CD14-positive monocyte (primary cell): ENCODE data around the gene SLC66A2. TPM values are rescaled to one million over a fixed set of nuclear protein-coding genes. Genes with fewer than 3 reads are reported as not detected.

ENCODE experiments used
- DNase-seq, 3 donors: peaks; one replicate each; pipeline ENCODE4 v3.0.0-alpha.2; 2011 to 2022
- H2AFZ ChIP-seq: 2 replicates; pipeline ENCODE4 v1.6.0; 2012; ENCODE audit warnings: mild to moderate bottlenecking, low read depth, low read length, inconsistent platforms; ENCODE audit not compliant: insufficient read depth, poor library complexity, severe bottlenecking
- H3K27ac ChIP-seq, 2 donors: 1 replicate in 1 of 2; 2 replicates in 1 of 2; pipeline ENCODE4 v1.5.1; 2012 to 2013; ENCODE audit warnings: low read length in 2 of 2, control low read depth in 1 of 2, inconsistent platforms in 1 of 2, low read depth in 1 of 2, mild to moderate bottlenecking in 1 of 2
- H3K27me3 ChIP-seq, 2 donors: one replicate each; pipeline versions ENCODE4 v1.6.0 to v1.6.1; 2011 to 2013; ENCODE audit warnings: low read length in 2 of 2; ENCODE audit not compliant: control insufficient read depth in 2 of 2, insufficient read depth in 2 of 2
- H3K36me3 ChIP-seq, 2 donors: replicated peaks in 1 of 2; 1 replicate in 1 of 2; 2 replicates in 1 of 2; pipeline versions ENCODE4 v1.5.1 to v1.6.1; 2012 to 2013; ENCODE audit warnings: low read length in 2 of 2, control low read depth in 1 of 2, inconsistent platforms in 1 of 2, mild to moderate bottlenecking in 1 of 2; ENCODE audit not compliant: insufficient read depth in 2 of 2, control insufficient read depth in 1 of 2
- H3K4me1 ChIP-seq, 2 donors: 1 replicate in 1 of 2; 2 replicates in 1 of 2; pipeline versions ENCODE4 v1.5.1 to v1.6.1; 2012 to 2013; ENCODE audit warnings: low read length in 2 of 2, control low read depth in 1 of 2, inconsistent platforms in 1 of 2, mild to moderate bottlenecking in 1 of 2, moderate library complexity in 1 of 2; ENCODE audit not compliant: insufficient read depth in 2 of 2, control insufficient read depth in 1 of 2
- H3K4me2 ChIP-seq: replicated peaks from 2 replicates; pipeline ENCODE3; 2012; ENCODE audit warnings: low read length, moderate library complexity, mild to moderate bottlenecking; ENCODE audit not compliant: poor library complexity, severe bottlenecking; ENCODE audit errors: extremely low read depth
- H3K4me3 ChIP-seq, 3 experiments: fragments of 200-600 bp in 1 of 3; sonication (generic) in 1 of 3; replicated peaks in 1 of 3; 1 replicate in 2 of 3; 2 replicates in 1 of 3; pipeline ENCODE4 v1.5.1; 2011 to 2013; ENCODE audit warnings: low read length in 3 of 3, mild to moderate bottlenecking in 3 of 3, control low read depth in 2 of 3, low read depth in 2 of 3, inconsistent platforms in 1 of 3, moderate library complexity in 1 of 3
- H3K79me2 ChIP-seq: 2 replicates; pipeline ENCODE4 v1.6.0; 2012; ENCODE audit warnings: mild to moderate bottlenecking, control low read depth, inconsistent platforms, low read length, moderate library complexity; ENCODE audit not compliant: insufficient read depth
- H3K9ac ChIP-seq: 2 replicates; pipeline ENCODE4 v1.6.0; 2017; ENCODE audit warnings: low read length, mild to moderate bottlenecking; ENCODE audit not compliant: insufficient read depth, poor library complexity, severe bottlenecking
- H3K9me3 ChIP-seq, 2 donors: replicated peaks in 1 of 2; 1 replicate in 1 of 2; 2 replicates in 1 of 2; pipeline versions ENCODE4 v1.5.1 to v1.6.1; 2012 to 2013; ENCODE audit warnings: low read length in 2 of 2, control low read depth in 1 of 2; ENCODE audit not compliant: control insufficient read depth in 1 of 2, insufficient read depth in 1 of 2
- H4K20me1 ChIP-seq: 2 replicates; pipeline ENCODE4 v1.6.0; 2012; ENCODE audit warnings: mild to moderate bottlenecking, low read length, control low read depth, moderate library complexity; ENCODE audit not compliant: insufficient read depth
- H3K27ac Mint-ChIP-seq, 7 donors: one replicate each; pipeline ENCODE4 v1.8.0; 2020; ENCODE audit warnings: mild to moderate bottlenecking in 7 of 7, mixed read lengths in 7 of 7, moderate library complexity in 6 of 7, inconsistent platforms in 2 of 7
- H3K27me3 Mint-ChIP-seq, 3 donors: one replicate each; pipeline ENCODE4 v1.8.0; 2021 to 2022; ENCODE audit warnings: low read depth in 3 of 3, mild to moderate bottlenecking in 3 of 3, mixed read lengths in 3 of 3, moderate library complexity in 3 of 3, inconsistent platforms in 1 of 3
- H3K36me3 Mint-ChIP-seq, 2 donors: one replicate each; pipeline ENCODE4 v1.8.0; 2020; ENCODE audit warnings: mixed read lengths in 2 of 2, inconsistent platforms in 1 of 2, mild to moderate bottlenecking in 1 of 2
- H3K4me1 Mint-ChIP-seq: one replicate; pipeline ENCODE4 v1.8.0; 2020; ENCODE audit warnings: mild to moderate bottlenecking, mixed read lengths
- H3K4me3 Mint-ChIP-seq, 2 donors: one replicate each; pipeline ENCODE4 v1.8.0; 2020; ENCODE audit warnings: mild to moderate bottlenecking in 2 of 2, mixed read lengths in 2 of 2, moderate library complexity in 1 of 2
- H3K9me3 Mint-ChIP-seq, 7 donors: one replicate each; pipeline ENCODE4 v1.8.0; 2020 to 2022; ENCODE audit warnings: mixed read lengths in 7 of 7, mild to moderate bottlenecking in 6 of 7, moderate library complexity in 6 of 7, inconsistent platforms in 2 of 7
- WGBS: methylation state at CpG from one replicate; pipeline ENCODE4 v1.1.5; 2013; ENCODE audit warnings: missing lambda C conversion rate; ENCODE audit not compliant: insufficient coverage; 5-methylcytosine and 5-hydroxymethylcytosine counted together
- intact Hi-C, 2 donors: fragments of 100-400 bp; cut with micrococcal nuclease; formaldehyde crosslinking; loops; one replicate each; pipeline versions ENCODE4 v1.15.0 to v1.15.1; 2023
- polyA plus RNA-seq, 3 donors: library from polyadenylated mRNA; depleted of rRNA in 1 of 3; unstranded in 2 of 3; stranded (reverse) in 1 of 3; fragments of 300-500 nt in 2 of 3; fragments of >200 nt in 1 of 3; fragmentation: Illumina TruSeq in 2 of 3; gene quantifications; 1 replicate in 2 of 3; 2 replicates in 1 of 3; pipeline ENCODE4 v1.2.3, GENCODE V29; 2012 to 2021
- TF ChIP-seq, protein P1 (sequence below): fragments of 200-600 bp; IDR thresholded peaks from one replicate; pipeline ENCODE4 v1.8.0; 2022; ENCODE audit warnings: antibody characterized with exemption, mild to moderate bottlenecking

Gene SLC66A2
- polyA plus RNA-seq, 3 donors: 26.8 to 42.6 (median 33.8) TPM

DNA sequence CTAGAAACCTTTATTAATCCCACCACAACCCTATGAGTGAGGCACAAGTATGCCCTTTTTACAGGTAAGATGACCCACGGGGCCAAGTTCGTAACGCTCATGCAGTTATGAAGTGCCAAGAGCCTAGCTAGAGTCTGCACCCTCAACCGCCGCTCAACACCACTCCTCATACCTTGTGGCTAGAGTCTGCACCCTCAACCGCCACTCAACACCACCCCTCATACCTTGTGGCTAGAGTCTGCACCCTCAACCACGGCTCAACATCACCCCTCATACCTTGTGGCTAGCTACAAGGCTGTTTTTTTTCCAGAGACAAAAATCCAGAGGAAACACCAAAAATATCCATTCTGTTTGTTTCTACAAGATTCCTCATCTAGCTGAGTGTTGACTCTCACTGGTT, 32.3 kb upstream of the SLC66A2 start:
- Mint-ChIP-seq H3K4me1 (peaks cover 38% of the 10 kb centered on the region), H3K36me3 (peaks cover 28 to 37% of the 10 kb centered on the region in 2 donors), H3K9me3 (no peaks in the 10 kb centered on the region), H3K27me3 (no peaks in the 10 kb centered on the region), H3K4me3 (no peak overlapping the region), H3K27ac (peak overlapping the region in 5 of 7 donors; percentile 64 to 95 (median 86))
- TF ChIP-seq, protein P1, sequence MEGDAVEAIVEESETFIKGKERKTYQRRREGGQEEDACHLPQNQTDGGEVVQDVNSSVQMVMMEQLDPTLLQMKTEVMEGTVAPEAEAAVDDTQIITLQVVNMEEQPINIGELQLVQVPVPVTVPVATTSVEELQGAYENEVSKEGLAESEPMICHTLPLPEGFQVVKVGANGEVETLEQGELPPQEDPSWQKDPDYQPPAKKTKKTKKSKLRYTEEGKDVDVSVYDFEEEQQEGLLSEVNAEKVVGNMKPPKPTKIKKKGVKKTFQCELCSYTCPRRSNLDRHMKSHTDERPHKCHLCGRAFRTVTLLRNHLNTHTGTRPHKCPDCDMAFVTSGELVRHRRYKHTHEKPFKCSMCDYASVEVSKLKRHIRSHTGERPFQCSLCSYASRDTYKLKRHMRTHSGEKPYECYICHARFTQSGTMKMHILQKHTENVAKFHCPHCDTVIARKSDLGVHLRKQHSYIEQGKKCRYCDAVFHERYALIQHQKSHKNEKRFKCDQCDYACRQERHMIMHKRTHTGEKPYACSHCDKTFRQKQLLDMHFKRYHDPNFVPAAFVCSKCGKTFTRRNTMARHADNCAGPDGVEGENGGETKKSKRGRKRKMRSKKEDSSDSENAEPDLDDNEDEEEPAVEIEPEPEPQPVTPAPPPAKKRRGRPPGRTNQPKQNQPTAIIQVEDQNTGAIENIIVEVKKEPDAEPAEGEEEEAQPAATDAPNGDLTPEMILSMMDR: no peak
- H3K9me3 ChIP-seq: no peaks in the 10 kb centered on the region
- H2AFZ ChIP-seq: no peak overlapping the region
- H3K27ac ChIP-seq: peak overlapping the region in 1 of 2 donors; percentile 77
- no peak overlapping the region for H3K9ac ChIP-seq
- H3K36me3 ChIP-seq: peaks cover 6 to 40% of the 10 kb centered on the region in 2 donors
- peaks cover 97% of the 10 kb centered on the region for H3K79me2 ChIP-seq
- no peaks in the 10 kb centered on the region for H3K27me3 ChIP-seq
- H3K4me3 ChIP-seq: no peak overlapping the region
- intact Hi-C loops: loop anchor here in 1 of 2 donors (10.0 kb wide), 1 partner anchor 189 kb away; the partner anchor contains the start of gene KCNG2
- H4K20me1 ChIP-seq: peaks cover 76% of the 10 kb centered on the region
- no peak for DNase-seq
- 95% methylated on average over 4 of the region's 7 CpGs for WGBS
- H3K4me1 ChIP-seq: peaks cover 27 to 36% of the 10 kb centered on the region in 2 donors
- H3K4me2 ChIP-seq: no peak overlapping the region

DNA sequence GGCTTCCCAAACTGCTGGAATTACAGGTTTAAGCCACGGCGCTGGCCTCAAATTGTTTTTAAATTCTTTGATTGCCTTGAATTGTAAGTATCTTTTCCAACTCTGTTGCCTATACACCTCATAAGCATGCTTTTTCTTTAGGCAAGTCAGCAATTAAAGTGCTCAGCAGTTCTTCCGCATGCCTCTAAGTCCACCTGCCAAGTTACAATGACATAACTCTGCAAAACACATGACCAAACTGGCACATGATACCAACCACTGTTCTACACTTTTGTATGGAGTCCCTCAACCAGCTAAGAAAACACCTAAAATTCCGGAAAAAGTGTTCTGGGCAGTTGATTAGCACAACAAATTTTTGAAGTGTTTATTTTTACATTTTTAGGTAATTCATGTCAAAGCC, 31.8 kb upstream of the SLC66A2 start:
- Mint-ChIP-seq H3K9me3 (no peaks in the 10 kb centered on the region), H3K4me1 (peaks cover 38% of the 10 kb centered on the region), H3K27me3 (no peaks in the 10 kb centered on the region), H3K4me3 (peak overlapping the region; percentile 43 to 61), H3K36me3 (peaks cover 28 to 38% of the 10 kb centered on the region in 2 donors), H3K27ac (peak overlapping the region; percentile 83 to 95 (median 91))
- Histone ChIP-seq H3K27ac (peak overlapping the region; percentile 77 to 83), H3K79me2 (peaks cover 100% of the 10 kb centered on the region), H3K9ac (peak overlapping the region; percentile 31), H3K9me3 (no peaks in the 10 kb centered on the region), H4K20me1 (peaks cover 81% of the 10 kb centered on the region), H3K4me3 (peak overlapping the region in 1 of 3 experiments; percentile 57), H3K4me2 (peak overlapping the region; percentile 49), H3K36me3 (peaks cover 6 to 40% of the 10 kb centered on the region in 2 donors), H3K27me3 (no peaks in the 10 kb centered on the region), H2AFZ (no peak overlapping the region), H3K4me1 (peaks cover 27 to 35% of the 10 kb centered on the region in 2 donors)
- intact Hi-C loops: loop anchor here in 1 of 2 donors (10.0 kb wide), 1 partner anchor 188 kb away; the partner anchor contains the start of gene KCNG2
- TF ChIP-seq, protein P1: no peak
- no peak for DNase-seq
- WGBS: 20% methylated on average over 1 of the region's 4 CpGs
